GM18505 (cell line): ENCODE measurements around the gene TMEM39B.
"Not testable (repeated sequence)": the region's sequence is repeated elsewhere in the genome, so short reads cannot be mapped to it uniquely, and the experiment has no call there.

Experiments used
- ATAC-seq: cut with Tn5 transposase; IDR thresholded peaks from one replicate; pipeline ENCODE4 v1.9.1; 2021; ENCODE audit not compliant: unreplicated experiment
- POLR2A ChIP-seq: IDR thresholded peaks from 4 replicates; pipeline ENCODE4 v1.6.1; 2011; ENCODE audit warnings: borderline replicate concordance; ENCODE audit not compliant: insufficient read depth, insufficient read length; ENCODE audit errors: extremely low read depth

TMEM39B gene

GRCh38 chr1:32052887-32053286 lies 19.9 kb upstream of the TMEM39B start:
- ATAC-seq = no peak

GRCh38 chr1:32055416-32055815 lies 17.3 kb upstream of the TMEM39B start:
- no peak for ATAC-seq
- TF ChIP-seq POLR2A = no peak

More at GRCh38 chr1:32052887-32053286, 19.9 kb upstream of the TMEM39B start:
- no peak for TF ChIP-seq POLR2A

GRCh38 chr1:32056598-32056997 lies 16.1 kb upstream of the TMEM39B start:
- no peak for ATAC-seq
- no peak for TF ChIP-seq POLR2A

GRCh38 chr1:32060914-32061313 lies 11.8 kb upstream of the TMEM39B start:
- TF ChIP-seq POLR2A = no peak

GRCh38 chr1:32062867-32063230 lies 9.9 kb upstream of the TMEM39B start:
- ATAC-seq = no peak
- TF ChIP-seq POLR2A = no peak

More at GRCh38 chr1:32060914-32061313, 11.8 kb upstream of the TMEM39B start:
- no peak for ATAC-seq

GRCh38 chr1:32063261-32063681 lies 9.5 kb upstream of the TMEM39B start:
- ATAC-seq = no peak
- TF ChIP-seq POLR2A = no peak

- ATAC-seq = not testable (repeated sequence)
Measured at GRCh38 chr1:32065613-32066488, 6.9 kb upstream of the TMEM39B start.

GRCh38 chr1:32066489-32066873 lies 6.3 kb upstream of the TMEM39B start:
- TF ChIP-seq POLR2A = no peak
- ATAC-seq = no peak

GRCh38 chr1:32068957-32069588 lies 3.7 kb upstream of the TMEM39B start:
- ATAC-seq = no peak
- no peak for TF ChIP-seq POLR2A

GRCh38 chr1:32071758-32072621 lies 749 bp upstream of the TMEM39B start:
- no peak for TF ChIP-seq POLR2A
- ATAC-seq = no peak

GRCh38 chr1:32073299-32074229 lies 825 bp downstream of the TMEM39B start:
- ATAC-seq = no peak
- TF ChIP-seq POLR2A = no peak

- ATAC-seq = no peak
- no peak for TF ChIP-seq POLR2A
Measured at GRCh38 chr1:32074841-32075240, 2.1 kb downstream of the TMEM39B start.

- TF ChIP-seq POLR2A = no peak
- no peak for ATAC-seq
Measured at GRCh38 chr1:32077451-32077850, 4.7 kb downstream of the TMEM39B start.

GRCh38 chr1:32082022-32082421 lies 9.3 kb downstream of the TMEM39B start:
- no peak for ATAC-seq
- no peak for TF ChIP-seq POLR2A

GRCh38 chr1:32086381-32086780 lies 13.6 kb downstream of the TMEM39B start:
- ATAC-seq = not testable (repeated sequence)
